Measurements from ENCODE around the gene RAB20.
A peak's percentile ranks its signal among the peaks of the same experiment; 100 is the strongest.

RAB20 gene

DNA sequence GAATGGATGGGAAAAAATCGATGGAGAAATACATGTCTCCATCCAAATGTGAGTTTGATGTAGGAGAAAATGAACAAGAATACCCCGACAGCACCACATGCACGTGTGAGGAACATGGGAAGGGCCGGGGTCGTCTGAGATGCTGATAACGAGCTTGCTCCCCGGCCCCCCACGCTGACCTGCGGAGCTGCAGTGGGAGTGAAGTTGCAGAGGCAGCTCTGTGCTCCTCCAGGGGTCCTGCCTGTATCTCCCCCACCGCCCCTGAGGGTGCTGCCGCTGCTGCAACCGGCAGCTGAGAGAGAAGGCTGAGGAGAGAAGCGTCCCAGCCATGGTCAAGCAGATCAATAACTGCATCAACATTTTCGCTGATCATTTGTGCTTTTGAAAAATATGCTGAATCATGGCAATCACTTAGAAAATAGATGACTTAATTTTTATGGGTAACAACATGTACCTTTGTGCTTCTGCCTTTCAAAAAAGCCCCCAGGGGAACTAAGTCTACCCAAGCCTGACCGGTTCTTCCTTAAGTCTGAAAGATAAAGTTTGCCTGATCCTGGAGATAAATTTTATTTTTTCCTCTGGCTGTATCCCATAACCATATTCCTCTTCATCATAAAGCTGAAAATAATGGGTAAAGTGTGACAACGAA is 35.6 kb upstream of the RAB20 start:
- Histone ChIP-seq H3K9ac (ENCODE audit: low read depth, low read length, poor library complexity, severe bottlenecking) (no peak overlapping the region), H2AFZ (ENCODE audit: low read length) (no peak overlapping the region)

GRCh38 chr13:110593430-110594130 is 32.1 kb upstream of the RAB20 start:
- no peak overlapping the region for H3K4me2 ChIP-seq (ENCODE audit: low read depth, low read length, poor library complexity, severe bottlenecking)

More for the DNA sequence above, 35.6 kb upstream of the RAB20 start:
- Histone ChIP-seq H3K27me3 (ENCODE audit: insufficient read depth, low read length, poor library complexity, severe bottlenecking) (no peaks in the 10 kb centered on the region), H3K4me3 (ENCODE audit: low read length, poor library complexity, severe bottlenecking) (no peak overlapping the region), H3K9me3 (ENCODE audit: insufficient read depth, low read depth, low read length) (no peaks in the 10 kb centered on the region), H3F3A (ENCODE audit: low read depth) (no peaks in the 10 kb centered on the region), H3K4me1 (ENCODE audit: insufficient read depth, low read length, poor library complexity, severe bottlenecking) (no peaks in the 10 kb centered on the region), H3K36me3 (ENCODE audit: insufficient read depth, low read length) (no peaks in the 10 kb centered on the region), H3K9me2 (replicated peaks; ENCODE audit: low read depth, low read length) (no peaks in the 10 kb centered on the region), H3K79me2 (ENCODE audit: insufficient read depth, low read length) (no peaks in the 10 kb centered on the region), H3K4me2 (ENCODE audit: low read depth, low read length, poor library complexity, severe bottlenecking) (no peak overlapping the region), H4K20me1 (ENCODE audit: insufficient read depth, low read length, poor library complexity, severe bottlenecking) (no peaks in the 10 kb centered on the region)
- TF ChIP-seq, protein P1, sequence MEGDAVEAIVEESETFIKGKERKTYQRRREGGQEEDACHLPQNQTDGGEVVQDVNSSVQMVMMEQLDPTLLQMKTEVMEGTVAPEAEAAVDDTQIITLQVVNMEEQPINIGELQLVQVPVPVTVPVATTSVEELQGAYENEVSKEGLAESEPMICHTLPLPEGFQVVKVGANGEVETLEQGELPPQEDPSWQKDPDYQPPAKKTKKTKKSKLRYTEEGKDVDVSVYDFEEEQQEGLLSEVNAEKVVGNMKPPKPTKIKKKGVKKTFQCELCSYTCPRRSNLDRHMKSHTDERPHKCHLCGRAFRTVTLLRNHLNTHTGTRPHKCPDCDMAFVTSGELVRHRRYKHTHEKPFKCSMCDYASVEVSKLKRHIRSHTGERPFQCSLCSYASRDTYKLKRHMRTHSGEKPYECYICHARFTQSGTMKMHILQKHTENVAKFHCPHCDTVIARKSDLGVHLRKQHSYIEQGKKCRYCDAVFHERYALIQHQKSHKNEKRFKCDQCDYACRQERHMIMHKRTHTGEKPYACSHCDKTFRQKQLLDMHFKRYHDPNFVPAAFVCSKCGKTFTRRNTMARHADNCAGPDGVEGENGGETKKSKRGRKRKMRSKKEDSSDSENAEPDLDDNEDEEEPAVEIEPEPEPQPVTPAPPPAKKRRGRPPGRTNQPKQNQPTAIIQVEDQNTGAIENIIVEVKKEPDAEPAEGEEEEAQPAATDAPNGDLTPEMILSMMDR (conservative IDR thresholded peaks at IDR 0.05; ENCODE audit: low read length): no peak
- TF ChIP-seq EZH2phosphoT487 (IDR thresholded peaks at IDR 0.05; ENCODE audit: borderline replicate concordance): no peak

GRCh38 chr13:110592665-110593064 is 31.1 kb upstream of the RAB20 start:
- no peaks in the 10 kb centered on the region for H3K9me3 ChIP-seq (ENCODE audit: insufficient read depth, low read depth, low read length)
- H3K4me2 ChIP-seq (ENCODE audit: low read depth, low read length, poor library complexity, severe bottlenecking): no peak overlapping the region
- H3K9me2 ChIP-seq (replicated peaks; ENCODE audit: low read depth, low read length): no peaks in the 10 kb centered on the region
- H3K4me1 ChIP-seq (ENCODE audit: insufficient read depth, low read length, poor library complexity, severe bottlenecking): no peaks in the 10 kb centered on the region
- TF ChIP-seq, protein P1 (conservative IDR thresholded peaks at IDR 0.05; ENCODE audit: low read length): no peak
- TF ChIP-seq EZH2phosphoT487 (IDR thresholded peaks at IDR 0.05; ENCODE audit: borderline replicate concordance): no peak
- no peak overlapping the region for H2AFZ ChIP-seq (ENCODE audit: low read length)
- no peaks in the 10 kb centered on the region for H3K27me3 ChIP-seq (ENCODE audit: insufficient read depth, low read length, poor library complexity, severe bottlenecking)
- no peaks in the 10 kb centered on the region for H3K79me2 ChIP-seq (ENCODE audit: insufficient read depth, low read length)
- H3K36me3 ChIP-seq (ENCODE audit: insufficient read depth, low read length): no peaks in the 10 kb centered on the region
- no peak overlapping the region for H3K4me3 ChIP-seq (ENCODE audit: low read length, poor library complexity, severe bottlenecking)
- no peaks in the 10 kb centered on the region for H3F3A ChIP-seq (ENCODE audit: low read depth)
- no peak overlapping the region for H3K9ac ChIP-seq (ENCODE audit: low read depth, low read length, poor library complexity, severe bottlenecking)
- no peaks in the 10 kb centered on the region for H4K20me1 ChIP-seq (ENCODE audit: insufficient read depth, low read length, poor library complexity, severe bottlenecking)

More at GRCh38 chr13:110593430-110594130, 32.1 kb upstream of the RAB20 start:
- Histone ChIP-seq H3K9me2 (replicated peaks; ENCODE audit: low read depth, low read length) (no peaks in the 10 kb centered on the region), H3F3A (ENCODE audit: low read depth) (no peaks in the 10 kb centered on the region), H3K79me2 (ENCODE audit: insufficient read depth, low read length) (no peaks in the 10 kb centered on the region), H3K4me3 (ENCODE audit: low read length, poor library complexity, severe bottlenecking) (no peak overlapping the region), H3K9ac (ENCODE audit: low read depth, low read length, poor library complexity, severe bottlenecking) (no peak overlapping the region), H3K4me1 (ENCODE audit: insufficient read depth, low read length, poor library complexity, severe bottlenecking) (no peaks in the 10 kb centered on the region), H4K20me1 (ENCODE audit: insufficient read depth, low read length, poor library complexity, severe bottlenecking) (no peaks in the 10 kb centered on the region), H3K36me3 (ENCODE audit: insufficient read depth, low read length) (no peaks in the 10 kb centered on the region), H2AFZ (ENCODE audit: low read length) (no peak overlapping the region), H3K27me3 (ENCODE audit: insufficient read depth, low read length, poor library complexity, severe bottlenecking) (no peaks in the 10 kb centered on the region), H3K9me3 (ENCODE audit: insufficient read depth, low read depth, low read length) (no peaks in the 10 kb centered on the region)
- TF ChIP-seq EZH2phosphoT487 (IDR thresholded peaks at IDR 0.05; ENCODE audit: borderline replicate concordance): no peak
- TF ChIP-seq, protein P1 (conservative IDR thresholded peaks at IDR 0.05; ENCODE audit: low read length): peak; percentile 77
